GM23248 (cell line): ENCODE measurements around the gene AGBL3. TPM values are rescaled to one million over a fixed set of nuclear protein-coding genes. Genes with fewer than 3 reads are reported as not detected.
"Not testable (repeated sequence)": the region's sequence is repeated elsewhere in the genome, so short reads cannot be mapped to it uniquely, and the experiment has no call there.

ENCODE experiments used
- DNase-seq: peaks from one replicate; pipeline ENCODE4 v3.0.0-alpha.2; 2015
- H2AFZ ChIP-seq: fragments of 200-600 bp; sonication (generic); 2 replicates; pipeline ENCODE4 v1.6.1; 2016; ENCODE audit warnings: antibody characterized with exemption
- H3F3A ChIP-seq: fragments of 200-600 bp; sonication (generic); 2 replicates; pipeline ENCODE4 v1.6.1; 2016; ENCODE audit warnings: mild to moderate bottlenecking, antibody characterized with exemption, mixed run types; ENCODE audit not compliant: insufficient read depth
- H3K27ac ChIP-seq: fragments of 200-600 bp; sonication (generic); 2 replicates; pipeline ENCODE4 v1.5.1; 2016; ENCODE audit warnings: mild to moderate bottlenecking
- H3K27me3 ChIP-seq: fragments of 200-600 bp; sonication (generic); replicated peaks from 2 replicates; pipeline ENCODE4 v1.6.1; 2016; ENCODE audit warnings: mild to moderate bottlenecking; ENCODE audit not compliant: insufficient read depth
- H3K36me3 ChIP-seq: fragments of 200-600 bp; sonication (generic); 2 replicates; pipeline ENCODE4 v1.6.1; 2016; ENCODE audit warnings: low read depth, mild to moderate bottlenecking
- H3K4me1 ChIP-seq: fragments of 200-600 bp; sonication (generic); 2 replicates; pipeline ENCODE4 v1.6.1; 2016; ENCODE audit warnings: mild to moderate bottlenecking; ENCODE audit not compliant: insufficient read depth
- H3K4me2 ChIP-seq: fragments of 200-600 bp; sonication (generic); one replicate; pipeline ENCODE4 v1.6.1; 2016; ENCODE audit warnings: mild to moderate bottlenecking; ENCODE audit not compliant: unreplicated experiment
- H3K4me3 ChIP-seq: fragments of 200-600 bp; sonication (generic); 2 replicates; pipeline ENCODE4 v1.5.1; 2016; ENCODE audit warnings: mild to moderate bottlenecking
- H3K79me2 ChIP-seq: fragments of 200-600 bp; sonication (generic); 2 replicates; pipeline ENCODE4 v1.6.1; 2016; ENCODE audit warnings: mild to moderate bottlenecking; ENCODE audit not compliant: insufficient read depth
- H3K9ac ChIP-seq: fragments of 200-600 bp; sonication (generic); 2 replicates; pipeline ENCODE4 v1.6.1; 2016; ENCODE audit warnings: mild to moderate bottlenecking
- H3K9me2 ChIP-seq: fragments of 200-600 bp; sonication (generic); 2 replicates; pipeline ENCODE4 v1.6.1; 2016; ENCODE audit warnings: mixed run types, mild to moderate bottlenecking, moderate library complexity; ENCODE audit not compliant: insufficient read depth
- H3K9me3 ChIP-seq: fragments of 200-600 bp; sonication (generic); one replicate; pipeline ENCODE4 v1.6.1; 2017; ENCODE audit warnings: low read depth
- H4K20me1 ChIP-seq: fragments of 200-600 bp; sonication (generic); 2 replicates; pipeline ENCODE4 v1.6.0; 2016; ENCODE audit not compliant: insufficient read depth
- EZH2 ChIP-seq: fragments of 200-600 bp; sonication (generic); IDR thresholded peaks from 2 replicates; pipeline ENCODE4 v1.6.1; 2018; ENCODE audit warnings: antibody characterized with exemption, mild to moderate bottlenecking; ENCODE audit not compliant: insufficient read depth, poor library complexity, severe bottlenecking
- EZH2phosphoT487 ChIP-seq: fragments of 200-600 bp; sonication (generic); IDR thresholded peaks from 2 replicates; pipeline ENCODE4 v1.6.1; 2018; ENCODE audit warnings: antibody characterized with exemption, moderate library complexity, mild to moderate bottlenecking, low read depth; ENCODE audit not compliant: insufficient read depth
- WGBS, 2 experiments: methylation state at CpG; one replicate each; pipeline ENCODE4 v1.1.6; 2015 to 2017; ENCODE audit warnings: low lambda C conversion rate in 2 of 2, low coverage in 1 of 2; ENCODE audit errors: missing lambda C conversion rate in 2 of 2; 5-methylcytosine and 5-hydroxymethylcytosine counted together
- in situ Hi-C: fragments of 300-500 bp; cut with MboI; formaldehyde crosslinking; loops from 2 replicates; pipeline ENCODE4 v1.15.0; 2020
- polyA plus RNA-seq: library from polyadenylated mRNA; unstranded; fragments of >200 nt; fragmentation: Nextera tagmentation; extraction: Ambion mirVana; gene quantifications from 2 replicates; pipeline ENCODE4 v1.2.1, GENCODE V29; 2016
- total RNA-seq: library from RNA; depleted of rRNA; stranded (reverse); fragments of >200 nt; shearing (Covaris generic); gene quantifications from 2 replicates; pipeline ENCODE4 v1.2.3, GENCODE V29; 2014

Gene AGBL3
- total and polyA plus RNA-seq, 2 experiments from 2014 or later, result 1.4 to 2.4 TPM

GRCh38 chr7:135114622-135115021, 128.3 kb downstream of the AGBL3 start:
- Histone ChIP-seq H3K4me1 (no peaks in the 10 kb centered on the region), H4K20me1 (no peaks in the 10 kb centered on the region), H3K36me3 (no peaks in the 10 kb centered on the region), H3K4me2 (no peak overlapping the region), H3K9ac (no peak overlapping the region), H3K27ac (no peak overlapping the region), H3K9me2 (no peaks in the 10 kb centered on the region), H3K4me3 (no peak overlapping the region), H3K79me2 (no peaks in the 10 kb centered on the region), H2AFZ (no peak overlapping the region), H3F3A (no peaks in the 10 kb centered on the region), H3K27me3 (no peaks in the 10 kb centered on the region), H3K9me3 (no peaks in the 10 kb centered on the region)
- no peak for DNase-seq
- in situ Hi-C loops, result no loop called here
- WGBS, 2 experiments, result 39 to 56% methylated on average over 1 of the region's 1 CpG
- no peak for TF ChIP-seq EZH2phosphoT487
- no peak for TF ChIP-seq EZH2

- Histone ChIP-seq H3K4me3 (no peak overlapping the region), H3K27me3 (no peaks in the 10 kb centered on the region), H3K36me3 (no peaks in the 10 kb centered on the region), H3K79me2 (no peaks in the 10 kb centered on the region), H3K4me2 (no peak overlapping the region), H4K20me1 (no peaks in the 10 kb centered on the region), H3K27ac (no peak overlapping the region), H3K4me1 (no peaks in the 10 kb centered on the region), H3K9me2 (no peaks in the 10 kb centered on the region), H3K9me3 (no peaks in the 10 kb centered on the region), H2AFZ (no peak overlapping the region), H3F3A (no peaks in the 10 kb centered on the region), H3K9ac (no peak overlapping the region)
- 74 to 85% methylated on average over 1 of the region's 1 CpG for WGBS, 2 experiments
- in situ Hi-C loops, result no loop called here
- no peak for DNase-seq
- TF ChIP-seq EZH2 (no peak), EZH2phosphoT487 (no peak)
These were observed 130.8 kb downstream of the AGBL3 start for GRCh38 chr7:135117096-135117495.

GRCh38 chr7:135121868-135122267, 135.6 kb downstream of the AGBL3 start:
- no peaks in the 10 kb centered on the region for H3K9me3 ChIP-seq
- no peaks in the 10 kb centered on the region for H3K79me2 ChIP-seq
- in situ Hi-C loops, result no loop called here
- H3K4me2 ChIP-seq, result no peak overlapping the region
- no peaks in the 10 kb centered on the region for H3F3A ChIP-seq
- TF ChIP-seq EZH2, result no peak
- TF ChIP-seq EZH2phosphoT487, result no peak
- H3K36me3 ChIP-seq, result no peaks in the 10 kb centered on the region
- H3K9me2 ChIP-seq, result no peaks in the 10 kb centered on the region
- no peaks in the 10 kb centered on the region for H3K27me3 ChIP-seq
- no peaks in the 10 kb centered on the region for H4K20me1 ChIP-seq
- no peak for DNase-seq
- 59 to 69% methylated on average over 6 of the region's 6 CpGs for WGBS, 2 experiments
- H3K4me1 ChIP-seq, result no peaks in the 10 kb centered on the region
- no peak overlapping the region for H3K4me3 ChIP-seq
- no peak overlapping the region for H3K27ac ChIP-seq
- H2AFZ ChIP-seq, result no peak overlapping the region
- no peak overlapping the region for H3K9ac ChIP-seq

- H3K9ac ChIP-seq, H3K27me3 ChIP-seq, H3K36me3 ChIP-seq, H3K4me3 ChIP-seq, in situ Hi-C loops, H3K27ac ChIP-seq, H3F3A ChIP-seq, H3K79me2 ChIP-seq, H3K4me2 ChIP-seq, H3K9me2 ChIP-seq, H2AFZ ChIP-seq, H4K20me1 ChIP-seq, DNase-seq, H3K9me3 ChIP-seq, H3K4me1 ChIP-seq: not testable (repeated sequence)
- 32 to 45% methylated on average over 3 of the region's 3 CpGs for WGBS, 2 experiments
These were observed 138.3 kb downstream of the AGBL3 start for GRCh38 chr7:135124631-135125030.

GRCh38 chr7:135128931-135129330, 142.6 kb downstream of the AGBL3 start:
- Histone ChIP-seq H3K79me2 (no peaks in the 10 kb centered on the region), H3K36me3 (no peaks in the 10 kb centered on the region), H3K27ac (no peak overlapping the region), H4K20me1 (no peaks in the 10 kb centered on the region), H3F3A (no peaks in the 10 kb centered on the region), H3K4me2 (no peak overlapping the region), H3K9me2 (no peaks in the 10 kb centered on the region), H3K9ac (no peak overlapping the region), H2AFZ (no peak overlapping the region), H3K27me3 (no peaks in the 10 kb centered on the region), H3K9me3 (no peaks in the 10 kb centered on the region), H3K4me1 (no peaks in the 10 kb centered on the region), H3K4me3 (no peak overlapping the region)
- WGBS, 2 experiments, result 72 to 85% methylated on average over 1 of the region's 1 CpG
- no peak for DNase-seq
- TF ChIP-seq EZH2phosphoT487, result no peak
- no peak for TF ChIP-seq EZH2
- in situ Hi-C loops, result no loop called here
